K562 (cell line): ENCODE measurements around the gene WDR47. TPM values are rescaled to one million over a fixed set of nuclear protein-coding genes. Genes with fewer than 3 reads are reported as not detected.

ENCODE experiments used
- CBX3 ChIP-seq, 2 experiments: IDR thresholded peaks; 1 replicate in 1 of 2; 2 replicates in 1 of 2; pipeline ENCODE4 v1.6.1; 2012; ENCODE audit warnings: inconsistent platforms in 2 of 2, low read length in 2 of 2, borderline replicate concordance in 1 of 2, control low read depth in 1 of 2
- HNRNPL ChIP-seq: fragments of 200-400 bp; formaldehyde crosslinking; IDR thresholded peaks from 2 replicates; pipeline ENCODE4 v1.6.1; 2017; ENCODE audit warnings: low read depth, mild to moderate bottlenecking, low read length
- JUN ChIP-seq, 2 experiments: sonication (generic) in 1 of 2; formaldehyde crosslinking in 1 of 2; IDR thresholded peaks; 2 replicates each; pipeline versions ENCODE4 v1.6.1 to v1.8.0; 2012 to 2022; ENCODE audit warnings: borderline replicate concordance in 2 of 2, mild to moderate bottlenecking in 2 of 2, improper control_type of control experiment in 1 of 2, low read depth in 1 of 2, low read length in 1 of 2, missing genetic modification reagents in 1 of 2
- L3MBTL2 ChIP-seq: fragments of 450-650 bp; IDR thresholded peaks from 2 replicates; pipeline ENCODE4 v1.6.1; 2016; ENCODE audit warnings: mild to moderate bottlenecking, moderate library complexity
- MBD2 ChIP-seq: sonication (generic); IDR thresholded peaks from 2 replicates; pipeline ENCODE4 v1.6.1; 2016; ENCODE audit warnings: low read depth, borderline replicate concordance
- PML ChIP-seq: IDR thresholded peaks from 2 replicates; pipeline ENCODE4 v1.6.1; 2012; ENCODE audit warnings: low read length, inconsistent platforms
- RBBP5 ChIP-seq: fragments of 200-600 bp; sonication (generic); IDR thresholded peaks from 2 replicates; pipeline ENCODE4 v1.6.1; 2012; ENCODE audit warnings: borderline replicate concordance, mild to moderate bottlenecking, low read length, control low read depth, inconsistent platforms; ENCODE audit not compliant: insufficient read depth, poor library complexity, severe bottlenecking
- RFX7 ChIP-seq: fragments of 250-450 bp; sonication (Bioruptor Pico); IDR thresholded peaks from 2 replicates; pipeline ENCODE4 v1.5.1; 2021; ENCODE audit warnings: mild to moderate bottlenecking
- SPI1 ChIP-seq: IDR thresholded peaks from 2 replicates; pipeline ENCODE4 v1.6.1; 2011; ENCODE audit warnings: low read depth, low read length, control low read depth, borderline replicate concordance
- SUPT5H ChIP-seq: fragments of 450-650 bp; IDR thresholded peaks from 2 replicates; pipeline ENCODE4 v1.6.1; 2016
- THRAP3 ChIP-seq: fragments of 450-650 bp; IDR thresholded peaks from 2 replicates; pipeline ENCODE4 v1.6.1; 2016; ENCODE audit warnings: mild to moderate bottlenecking, inconsistent platforms, borderline replicate concordance
- ZFP30 ChIP-seq: fragments of 250-450 bp; sonication (Bioruptor Pico); IDR thresholded peaks from 2 replicates; pipeline ENCODE4 v1.8.0; 2022; ENCODE audit warnings: moderate library complexity, mild to moderate bottlenecking, inconsistent platforms, borderline replicate concordance
- ZFPM2 ChIP-seq: fragments of 250-450 bp; sonication (Bioruptor Pico); IDR thresholded peaks from 2 replicates; pipeline ENCODE4 v1.5.1; 2022; ENCODE audit warnings: mild to moderate bottlenecking
- ZNF121 ChIP-seq: sonication (generic); formaldehyde crosslinking; conservative IDR thresholded peaks from 2 replicates; pipeline ENCODE4 v1.8.0; 2022; ENCODE audit warnings: missing genetic modification reagents
- ZNF282 ChIP-seq: sonication (generic); formaldehyde crosslinking; IDR thresholded peaks from 2 replicates; pipeline ENCODE4 v1.8.1; 2023; ENCODE audit warnings: missing genetic modification reagents
- ZNF644 ChIP-seq: fragments of 200-800 bp; sonication (Bioruptor generic); IDR thresholded peaks from 2 replicates; pipeline ENCODE4 v1.6.1; 2016; ENCODE audit warnings: low read depth, missing genetic modification characterization, missing compliant biosample characterization
- polyA plus RNA-seq, 8 experiments: library from polyadenylated mRNA; depleted of rRNA in 4 of 8; stranded (reverse) in 5 of 8; unstranded in 3 of 8; fragments of >200 nt; fragmentation: Nextera tagmentation in 2 of 8; fragmentation: Illumina TruSeq in 1 of 8; extraction: Ambion mirVana in 2 of 8; extraction: Trizol in 1 of 8; gene quantifications; 2 replicates each; pipeline versions ENCODE4 v1.2.1 to v1.2.3, GENCODE V29; 2011 to 2014; ENCODE audit warnings: inconsistent platforms in 1 of 8, missing spikeins in 1 of 8
- total RNA-seq, 7 experiments: library from RNA; depleted of rRNA in 6 of 7; stranded (reverse); fragments of >200 nt in 6 of 7; fragmentation: Illumina TruSeq in 2 of 7; extraction: Trizol in 2 of 7; gene quantifications; 2 replicates each; pipeline versions ENCODE4 v1.2.1 to v1.2.3, GENCODE V29; 2011 to 2021; ENCODE audit warnings: low replicate concordance in 1 of 7
- TF ChIP-seq, protein P1 (sequence below): sonication (generic); formaldehyde crosslinking; IDR thresholded peaks from 2 replicates; pipeline ENCODE4 v1.8.0; 2023; ENCODE audit warnings: missing genetic modification reagents, mild to moderate bottlenecking, borderline replicate concordance
- TF ChIP-seq, protein P2 (sequence below): sonication (generic); formaldehyde crosslinking; IDR thresholded peaks from 2 replicates; pipeline ENCODE4 v1.8.0; 2023; ENCODE audit warnings: mild to moderate bottlenecking, missing genetic modification reagents

WDR47 gene
- total and polyA plus RNA-seq, 9 of the 15 experiments (the other 6 are each of a cell fraction or from before 2014, with no cell fraction given): 1.3 to 10.1 (median 4.9) TPM

DNA sequence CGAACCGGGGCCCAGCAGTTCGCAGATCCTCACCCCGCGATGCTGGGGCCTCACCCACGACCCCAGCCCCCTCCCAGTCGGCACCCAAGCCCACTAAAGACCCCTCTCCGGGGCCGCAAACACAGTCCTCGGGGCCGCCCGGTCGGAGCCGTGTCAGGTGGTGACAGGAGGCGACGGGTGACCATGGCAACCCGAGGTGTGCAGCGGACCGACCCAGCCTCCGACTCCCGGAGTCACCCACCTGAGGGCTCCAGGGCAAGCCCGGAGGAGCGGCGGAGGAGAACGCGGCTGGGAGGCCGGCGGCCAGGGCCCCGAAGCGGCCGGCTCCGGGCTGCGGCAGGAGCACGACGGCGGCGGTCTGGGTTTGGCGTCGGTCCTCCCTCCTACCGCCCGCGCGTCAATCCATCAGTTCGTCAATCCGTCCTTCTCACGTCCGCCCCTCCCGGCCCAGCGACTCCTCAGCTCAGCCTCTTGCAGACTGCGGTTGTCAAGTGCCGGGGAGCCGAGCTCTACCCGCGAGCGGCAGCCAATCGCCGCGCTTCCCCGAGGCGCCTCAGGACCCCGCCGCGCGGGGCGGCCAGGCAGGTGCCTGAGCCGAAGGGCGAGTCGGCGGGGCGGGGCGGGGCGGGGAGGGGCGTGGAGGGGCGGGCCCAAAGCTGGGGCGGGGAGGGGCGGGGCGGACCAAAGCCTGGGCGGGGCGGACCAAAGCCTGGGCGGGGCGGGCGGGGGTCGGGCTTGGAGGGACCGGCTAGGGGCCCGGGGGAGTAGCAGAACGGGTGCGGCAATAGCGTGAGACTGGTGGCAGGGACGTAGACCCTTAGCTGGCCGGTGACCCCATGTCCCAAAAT lies at the start of gene WDR47 (continued):
- TF ChIP-seq, protein P1, sequence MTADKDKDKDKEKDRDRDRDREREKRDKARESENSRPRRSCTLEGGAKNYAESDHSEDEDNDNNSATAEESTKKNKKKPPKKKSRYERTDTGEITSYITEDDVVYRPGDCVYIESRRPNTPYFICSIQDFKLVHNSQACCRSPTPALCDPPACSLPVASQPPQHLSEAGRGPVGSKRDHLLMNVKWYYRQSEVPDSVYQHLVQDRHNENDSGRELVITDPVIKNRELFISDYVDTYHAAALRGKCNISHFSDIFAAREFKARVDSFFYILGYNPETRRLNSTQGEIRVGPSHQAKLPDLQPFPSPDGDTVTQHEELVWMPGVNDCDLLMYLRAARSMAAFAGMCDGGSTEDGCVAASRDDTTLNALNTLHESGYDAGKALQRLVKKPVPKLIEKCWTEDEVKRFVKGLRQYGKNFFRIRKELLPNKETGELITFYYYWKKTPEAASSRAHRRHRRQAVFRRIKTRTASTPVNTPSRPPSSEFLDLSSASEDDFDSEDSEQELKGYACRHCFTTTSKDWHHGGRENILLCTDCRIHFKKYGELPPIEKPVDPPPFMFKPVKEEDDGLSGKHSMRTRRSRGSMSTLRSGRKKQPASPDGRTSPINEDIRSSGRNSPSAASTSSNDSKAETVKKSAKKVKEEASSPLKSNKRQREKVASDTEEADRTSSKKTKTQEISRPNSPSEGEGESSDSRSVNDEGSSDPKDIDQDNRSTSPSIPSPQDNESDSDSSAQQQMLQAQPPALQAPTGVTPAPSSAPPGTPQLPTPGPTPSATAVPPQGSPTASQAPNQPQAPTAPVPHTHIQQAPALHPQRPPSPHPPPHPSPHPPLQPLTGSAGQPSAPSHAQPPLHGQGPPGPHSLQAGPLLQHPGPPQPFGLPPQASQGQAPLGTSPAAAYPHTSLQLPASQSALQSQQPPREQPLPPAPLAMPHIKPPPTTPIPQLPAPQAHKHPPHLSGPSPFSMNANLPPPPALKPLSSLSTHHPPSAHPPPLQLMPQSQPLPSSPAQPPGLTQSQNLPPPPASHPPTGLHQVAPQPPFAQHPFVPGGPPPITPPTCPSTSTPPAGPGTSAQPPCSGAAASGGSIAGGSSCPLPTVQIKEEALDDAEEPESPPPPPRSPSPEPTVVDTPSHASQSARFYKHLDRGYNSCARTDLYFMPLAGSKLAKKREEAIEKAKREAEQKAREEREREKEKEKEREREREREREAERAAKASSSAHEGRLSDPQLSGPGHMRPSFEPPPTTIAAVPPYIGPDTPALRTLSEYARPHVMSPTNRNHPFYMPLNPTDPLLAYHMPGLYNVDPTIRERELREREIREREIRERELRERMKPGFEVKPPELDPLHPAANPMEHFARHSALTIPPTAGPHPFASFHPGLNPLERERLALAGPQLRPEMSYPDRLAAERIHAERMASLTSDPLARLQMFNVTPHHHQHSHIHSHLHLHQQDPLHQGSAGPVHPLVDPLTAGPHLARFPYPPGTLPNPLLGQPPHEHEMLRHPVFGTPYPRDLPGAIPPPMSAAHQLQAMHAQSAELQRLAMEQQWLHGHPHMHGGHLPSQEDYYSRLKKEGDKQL (CRISPR knock-in tag): peak; percentile 76; the same call in 1 of the 2 replicates
- no peak for TF ChIP-seq THRAP3
- peak; percentile 82 for TF ChIP-seq SUPT5H
- 0 out of 2 replicates have a peak, but pooled peaks have one; percentile 15 for TF ChIP-seq HNRNPL
- TF ChIP-seq PML: 0 out of 2 replicates have a peak, but pooled peaks have one; percentile 15
- TF ChIP-seq ZNF282 (CRISPR knock-in tag): no peak
- no peak for TF ChIP-seq ZNF644
- no peak for TF ChIP-seq ZFPM2 (CRISPR knock-in tag)
- TF ChIP-seq, protein P2, sequence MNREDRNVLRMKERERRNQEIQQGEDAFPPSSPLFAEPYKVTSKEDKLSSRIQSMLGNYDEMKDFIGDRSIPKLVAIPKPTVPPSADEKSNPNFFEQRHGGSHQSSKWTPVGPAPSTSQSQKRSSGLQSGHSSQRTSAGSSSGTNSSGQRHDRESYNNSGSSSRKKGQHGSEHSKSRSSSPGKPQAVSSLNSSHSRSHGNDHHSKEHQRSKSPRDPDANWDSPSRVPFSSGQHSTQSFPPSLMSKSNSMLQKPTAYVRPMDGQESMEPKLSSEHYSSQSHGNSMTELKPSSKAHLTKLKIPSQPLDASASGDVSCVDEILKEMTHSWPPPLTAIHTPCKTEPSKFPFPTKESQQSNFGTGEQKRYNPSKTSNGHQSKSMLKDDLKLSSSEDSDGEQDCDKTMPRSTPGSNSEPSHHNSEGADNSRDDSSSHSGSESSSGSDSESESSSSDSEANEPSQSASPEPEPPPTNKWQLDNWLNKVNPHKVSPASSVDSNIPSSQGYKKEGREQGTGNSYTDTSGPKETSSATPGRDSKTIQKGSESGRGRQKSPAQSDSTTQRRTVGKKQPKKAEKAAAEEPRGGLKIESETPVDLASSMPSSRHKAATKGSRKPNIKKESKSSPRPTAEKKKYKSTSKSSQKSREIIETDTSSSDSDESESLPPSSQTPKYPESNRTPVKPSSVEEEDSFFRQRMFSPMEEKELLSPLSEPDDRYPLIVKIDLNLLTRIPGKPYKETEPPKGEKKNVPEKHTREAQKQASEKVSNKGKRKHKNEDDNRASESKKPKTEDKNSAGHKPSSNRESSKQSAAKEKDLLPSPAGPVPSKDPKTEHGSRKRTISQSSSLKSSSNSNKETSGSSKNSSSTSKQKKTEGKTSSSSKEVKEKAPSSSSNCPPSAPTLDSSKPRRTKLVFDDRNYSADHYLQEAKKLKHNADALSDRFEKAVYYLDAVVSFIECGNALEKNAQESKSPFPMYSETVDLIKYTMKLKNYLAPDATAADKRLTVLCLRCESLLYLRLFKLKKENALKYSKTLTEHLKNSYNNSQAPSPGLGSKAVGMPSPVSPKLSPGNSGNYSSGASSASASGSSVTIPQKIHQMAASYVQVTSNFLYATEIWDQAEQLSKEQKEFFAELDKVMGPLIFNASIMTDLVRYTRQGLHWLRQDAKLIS (CRISPR knock-in tag): 0 out of 2 replicates have a peak, but pooled peaks have one; percentile 70
- TF ChIP-seq JUN (IDR thresholded peaks at IDR 0.05; ENCODE audit: borderline replicate concordance, low read depth, low read length): 0 out of 2 replicates have a peak, but pooled peaks have one; percentile 11
- peak; percentile 79; the same call in 1 of the 2 replicates for TF ChIP-seq JUN (CRISPR knock-in tag; IDR thresholded peaks at IDR 0.05; ENCODE audit: borderline replicate concordance)
- TF ChIP-seq ZNF121 (CRISPR knock-in tag): no peak
- no peak for TF ChIP-seq RFX7 (CRISPR knock-in tag)
- TF ChIP-seq SPI1: no peak
- peak in 1 of 2 experiments; percentile 79; a peak in 1 of 3 replicates for TF ChIP-seq CBX3 (IDR thresholded peaks at IDR 0.05; ENCODE audit: borderline replicate concordance in 1 of 2, low read length in 2 of 2)
- TF ChIP-seq ZFP30: no peak
- TF ChIP-seq RBBP5: peak; percentile 100
- TF ChIP-seq L3MBTL2: peak; percentile 84
- TF ChIP-seq MBD2: peak; percentile 54; the same call in 1 of the 2 replicates
